Gastroesophageal sphincter (tissue), 3 donors: ENCODE results near the gene ZNF346.

ENCODE experiments used
- POLR2A ChIP-seq, 2 donors: fragments of 450-650 bp; IDR thresholded peaks; one replicate each; pipeline ENCODE4 v1.6.1; 2017; ENCODE audit warnings: antibody characterized with exemption in 2 of 2, mild to moderate bottlenecking in 2 of 2, moderate library complexity in 1 of 2
- POLR2AphosphoS5 ChIP-seq: sonication (generic); formaldehyde crosslinking; IDR thresholded peaks from one replicate; pipeline ENCODE4 v1.6.1; 2017; ENCODE audit warnings: antibody characterized with exemption
- TF ChIP-seq, protein P1 (sequence below), 4 experiments: fragments of 200-600 bp in 2 of 4; fragments of 450-650 bp in 2 of 4; sonication (generic) in 1 of 4; IDR thresholded peaks; one replicate each; pipeline ENCODE4 v1.5.1; 2017 to 2019; ENCODE audit warnings: antibody characterized with exemption in 4 of 4, mild to moderate bottlenecking in 2 of 4, moderate library complexity in 2 of 4

DNA sequence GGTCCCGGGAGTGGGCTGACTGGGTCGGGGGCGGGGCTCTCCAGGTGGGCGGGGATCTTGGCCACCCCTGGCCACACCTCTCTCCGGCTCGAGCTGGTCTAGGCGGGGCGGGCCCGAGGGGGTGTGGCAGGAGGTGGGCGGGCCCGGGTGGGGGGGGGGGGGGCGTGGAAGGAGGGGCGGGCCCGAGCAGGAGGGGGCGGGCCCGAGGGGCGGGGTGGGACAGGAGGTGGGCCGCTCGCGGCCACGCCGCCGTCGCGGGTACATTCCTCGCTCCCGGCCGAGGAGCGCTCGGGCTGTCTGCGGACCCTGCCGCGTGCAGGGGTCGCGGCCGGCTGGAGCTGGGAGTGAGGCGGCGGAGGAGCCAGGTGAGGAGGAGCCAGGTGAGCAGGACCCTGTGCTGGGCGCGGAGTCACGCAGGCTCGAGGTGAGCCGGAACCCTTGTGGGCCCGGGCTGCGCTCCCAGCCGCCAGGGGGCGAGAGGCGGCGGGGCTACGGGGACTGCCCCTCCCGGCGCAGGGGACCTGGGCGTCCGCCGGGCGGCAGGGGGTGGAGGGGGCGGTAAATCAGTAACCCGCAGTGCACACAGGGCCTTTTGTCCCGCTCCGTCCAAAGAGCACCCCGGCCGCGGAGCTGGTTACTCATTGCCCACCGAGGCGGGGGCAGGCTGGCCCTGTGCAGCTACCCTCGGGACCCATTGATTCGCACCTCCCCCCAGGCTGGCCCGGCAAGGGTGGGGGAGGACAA is 64.3 kb downstream of the ZNF346 start, which contains the start of gene FGFR4:
- TF ChIP-seq, protein P1, sequence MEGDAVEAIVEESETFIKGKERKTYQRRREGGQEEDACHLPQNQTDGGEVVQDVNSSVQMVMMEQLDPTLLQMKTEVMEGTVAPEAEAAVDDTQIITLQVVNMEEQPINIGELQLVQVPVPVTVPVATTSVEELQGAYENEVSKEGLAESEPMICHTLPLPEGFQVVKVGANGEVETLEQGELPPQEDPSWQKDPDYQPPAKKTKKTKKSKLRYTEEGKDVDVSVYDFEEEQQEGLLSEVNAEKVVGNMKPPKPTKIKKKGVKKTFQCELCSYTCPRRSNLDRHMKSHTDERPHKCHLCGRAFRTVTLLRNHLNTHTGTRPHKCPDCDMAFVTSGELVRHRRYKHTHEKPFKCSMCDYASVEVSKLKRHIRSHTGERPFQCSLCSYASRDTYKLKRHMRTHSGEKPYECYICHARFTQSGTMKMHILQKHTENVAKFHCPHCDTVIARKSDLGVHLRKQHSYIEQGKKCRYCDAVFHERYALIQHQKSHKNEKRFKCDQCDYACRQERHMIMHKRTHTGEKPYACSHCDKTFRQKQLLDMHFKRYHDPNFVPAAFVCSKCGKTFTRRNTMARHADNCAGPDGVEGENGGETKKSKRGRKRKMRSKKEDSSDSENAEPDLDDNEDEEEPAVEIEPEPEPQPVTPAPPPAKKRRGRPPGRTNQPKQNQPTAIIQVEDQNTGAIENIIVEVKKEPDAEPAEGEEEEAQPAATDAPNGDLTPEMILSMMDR (IDR thresholded peaks at IDR 0.05): peak in 3 of 4 experiments; percentile 28 to 64 (median 42)
- TF ChIP-seq POLR2A (IDR thresholded peaks at IDR 0.05) (no peak), POLR2AphosphoS5 (no peak)
